ENCODE data around the gene CXorf49B.
"Not testable (repeated sequence)": the region's sequence is repeated elsewhere in the genome, so short reads cannot be mapped to it uniquely, and the experiment has no call there.

DNA sequence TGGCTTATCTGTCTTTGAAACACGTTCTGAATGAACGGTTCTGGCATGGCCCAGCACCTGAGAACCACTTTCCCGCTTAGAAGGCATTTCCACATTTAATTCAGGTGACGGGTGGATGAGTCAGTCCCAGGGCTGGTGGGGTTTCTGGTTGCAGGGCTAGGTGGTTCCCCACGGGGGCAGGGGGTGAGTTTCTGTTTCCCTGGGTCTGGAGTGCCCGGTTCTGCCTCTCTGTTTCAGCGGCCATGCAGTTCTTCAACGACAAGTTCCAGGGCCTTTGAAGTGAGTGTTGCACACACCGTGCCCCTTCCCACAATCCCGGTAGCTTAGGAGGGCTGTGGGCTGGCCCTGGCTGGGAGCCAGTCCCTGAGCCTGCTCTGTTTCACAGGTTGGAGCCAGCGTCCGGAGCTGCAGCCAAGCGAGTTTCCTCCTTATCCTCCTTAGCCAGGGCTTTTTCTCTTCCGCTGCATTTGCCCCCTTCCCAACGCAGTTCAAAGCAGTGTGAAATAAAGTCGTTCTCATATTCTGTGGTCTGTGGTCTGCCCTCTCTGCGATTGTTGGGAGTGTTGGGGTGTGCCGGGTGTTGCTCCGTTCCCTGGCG lies 42.8 kb upstream of the CXorf49B start:
- TF ChIP-seq, protein P1, sequence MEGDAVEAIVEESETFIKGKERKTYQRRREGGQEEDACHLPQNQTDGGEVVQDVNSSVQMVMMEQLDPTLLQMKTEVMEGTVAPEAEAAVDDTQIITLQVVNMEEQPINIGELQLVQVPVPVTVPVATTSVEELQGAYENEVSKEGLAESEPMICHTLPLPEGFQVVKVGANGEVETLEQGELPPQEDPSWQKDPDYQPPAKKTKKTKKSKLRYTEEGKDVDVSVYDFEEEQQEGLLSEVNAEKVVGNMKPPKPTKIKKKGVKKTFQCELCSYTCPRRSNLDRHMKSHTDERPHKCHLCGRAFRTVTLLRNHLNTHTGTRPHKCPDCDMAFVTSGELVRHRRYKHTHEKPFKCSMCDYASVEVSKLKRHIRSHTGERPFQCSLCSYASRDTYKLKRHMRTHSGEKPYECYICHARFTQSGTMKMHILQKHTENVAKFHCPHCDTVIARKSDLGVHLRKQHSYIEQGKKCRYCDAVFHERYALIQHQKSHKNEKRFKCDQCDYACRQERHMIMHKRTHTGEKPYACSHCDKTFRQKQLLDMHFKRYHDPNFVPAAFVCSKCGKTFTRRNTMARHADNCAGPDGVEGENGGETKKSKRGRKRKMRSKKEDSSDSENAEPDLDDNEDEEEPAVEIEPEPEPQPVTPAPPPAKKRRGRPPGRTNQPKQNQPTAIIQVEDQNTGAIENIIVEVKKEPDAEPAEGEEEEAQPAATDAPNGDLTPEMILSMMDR (IDR thresholded peaks at IDR 0.05) = not testable (repeated sequence)
- not testable (repeated sequence) for TF ChIP-seq EZH2 (IDR thresholded peaks at IDR 0.05; ENCODE audit: borderline replicate concordance, insufficient read depth, low read depth, low read length, poor library complexity, severe bottlenecking)

Data from B cell (primary cell).